A549 (cell line): Measurements from ENCODE around the gene SHANK1. TPM values are rescaled to one million over a fixed set of nuclear protein-coding genes. Genes with fewer than 3 reads are reported as not detected.

Source experiments
- ATAC-seq, 2 experiments: fragments of 200-7000 bp in 1 of 2; fragments of >200 bp in 1 of 2; cut with Nextera tagmentation in 1 of 2; cut with Tn5 transposase in 1 of 2; 3 replicates each; pipeline versions ENCODE4 v1.8.0 to v1.9.1; 2018 to 2020; ENCODE audit warnings: mild to moderate bottlenecking in 1 of 2, moderate library complexity in 1 of 2
- CTCF ChIA-PET: fragments of 300-600 bp; sonication (Branson Sonifier 250); formaldehyde crosslinking; extraction: SDS; loops from one replicate; lab custom pipeline; 2021; ENCODE audit warnings: antibody characterized with exemption, inconsistent platforms; lab: Yijun Ruan, JAX
- POLR2A ChIA-PET: fragments of 350-600 bp; formaldehyde crosslinking; extraction: SDS; loops from one replicate; lab custom pipeline; 2021; ENCODE audit warnings: antibody characterized with exemption, inconsistent platforms; lab: Yijun Ruan, JAX
- DNase-seq, 2 experiments: peaks; one replicate each; pipeline versions ENCODE4 v3.0.0 to v3.0.0-alpha.2; 2011 to 2016; ENCODE audit warnings: low read depth in 1 of 2, low spot score in 1 of 2
- FAIRE-seq: peaks from 2 replicates; lab custom pipeline; 2011; peaks lifted over from hg19 to GRCh38; lab: Jason Lieb, UNC
- H3K27ac ChIP-seq, 2 experiments: fragments of >200 bp; sonication (Bioruptor Twin); formaldehyde crosslinking; 3 replicates each; pipeline ENCODE4 v1.5.1; 2016 to 2017
- H3K4me1 ChIP-seq: fragments of >200 bp; sonication (Bioruptor Twin); formaldehyde crosslinking; 3 replicates; pipeline ENCODE4 v1.6.1; 2016
- H3K4me2 ChIP-seq: fragments of >200 bp; sonication (Bioruptor Twin); formaldehyde crosslinking; 3 replicates; pipeline ENCODE4 v1.6.1; 2016
- H3K4me3 ChIP-seq: fragments of >200 bp; sonication (Bioruptor Twin); formaldehyde crosslinking; 3 replicates; pipeline ENCODE4 v1.5.1; 2016
- H3K9me3 ChIP-seq: fragments of >200 bp; sonication (Bioruptor Twin); formaldehyde crosslinking; 3 replicates; pipeline ENCODE4 v1.6.1; 2016
- ATOH8 ChIP-seq: fragments of 250-450 bp; sonication (Bioruptor Pico); IDR thresholded peaks from 2 replicates; pipeline ENCODE4 v1.5.0; 2020; ENCODE audit warnings: low read depth, mild to moderate bottlenecking, moderate library complexity
- BCL3 ChIP-seq: fragments of >200 bp; sonication (Bioruptor Twin); formaldehyde crosslinking; IDR thresholded peaks from 3 replicates; pipeline ENCODE4 v1.6.1; 2016
- EHMT2 ChIP-seq: fragments of 200-600 bp; sonication (generic); IDR thresholded peaks from 2 replicates; pipeline ENCODE4 v1.6.1; 2016; ENCODE audit warnings: antibody characterized with exemption, low read depth, mild to moderate bottlenecking, moderate library complexity
- ELK1 ChIP-seq: fragments of 150-350 bp; IDR thresholded peaks from 2 replicates; pipeline ENCODE4 v1.6.1; 2014; ENCODE audit warnings: low read depth, mild to moderate bottlenecking, low read length
- ESRRA ChIP-seq: fragments of 150-350 bp; IDR thresholded peaks from 2 replicates; pipeline ENCODE4 v1.6.1; 2014; ENCODE audit warnings: mild to moderate bottlenecking, low read length, borderline replicate concordance
- HDAC2 ChIP-seq: fragments of 200-600 bp; sonication (generic); IDR thresholded peaks from 2 replicates; pipeline ENCODE4 v1.6.1; 2016
- HEYL ChIP-seq: fragments of 250-450 bp; sonication (Bioruptor Pico); IDR thresholded peaks from 2 replicates; pipeline ENCODE4 v1.8.0; 2021; ENCODE audit warnings: mild to moderate bottlenecking, moderate library complexity
- HOXB13 ChIP-seq: fragments of 250-450 bp; sonication (Bioruptor Pico); IDR thresholded peaks from 2 replicates; pipeline ENCODE4 v1.5.0; 2020; ENCODE audit warnings: low read depth, mild to moderate bottlenecking, moderate library complexity
- JUN ChIP-seq, 2 experiments: fragments of >200 bp; sonication (Bioruptor Twin); formaldehyde crosslinking; IDR thresholded peaks; 2 replicates in 1 of 2; 3 replicates in 1 of 2; pipeline ENCODE4 v1.6.1; 2016 to 2017
- KDM1A ChIP-seq: fragments of 200-600 bp; sonication (generic); IDR thresholded peaks from 2 replicates; pipeline ENCODE4 v1.6.1; 2016; ENCODE audit warnings: low read depth, mild to moderate bottlenecking
- KDM5A ChIP-seq: fragments of 200-600 bp; sonication (generic); IDR thresholded peaks from 2 replicates; pipeline ENCODE4 v1.6.1; 2016; ENCODE audit warnings: antibody characterized with exemption, mild to moderate bottlenecking
- MAFK ChIP-seq: fragments of 450-650 bp; IDR thresholded peaks from 2 replicates; pipeline ENCODE4 v1.6.1; 2014; ENCODE audit not compliant: partially characterized antibody
- MAX ChIP-seq: IDR thresholded peaks from 2 replicates; pipeline ENCODE4 v1.6.1; 2012
- MAZ ChIP-seq: fragments of 150-350 bp; IDR thresholded peaks from 2 replicates; pipeline ENCODE4 v1.6.1; 2014; ENCODE audit warnings: antibody characterized with exemption, low read depth, low read length, borderline replicate concordance
- NPAS2 ChIP-seq: fragments of 250-450 bp; sonication (Bioruptor Pico); IDR thresholded peaks from 2 replicates; pipeline ENCODE4 v1.8.0; 2022; ENCODE audit warnings: mild to moderate bottlenecking, moderate library complexity, borderline replicate concordance
- PHF8 ChIP-seq: fragments of 200-600 bp; sonication (generic); IDR thresholded peaks from 2 replicates; pipeline ENCODE4 v1.6.1; 2016; ENCODE audit warnings: low read depth, mild to moderate bottlenecking, antibody characterized with exemption, moderate library complexity, borderline replicate concordance
- POLR2A ChIP-seq: IDR thresholded peaks from 2 replicates; pipeline ENCODE4 v1.6.1; 2012; ENCODE audit warnings: mild to moderate bottlenecking, low read length
- POLR2AphosphoS2 ChIP-seq: conservative IDR thresholded peaks from 2 replicates; pipeline ENCODE4 v1.6.1; 2012; ENCODE audit warnings: low read length, improper control_type of control experiment, inconsistent platforms
- RARB ChIP-seq: fragments of 250-450 bp; sonication (Bioruptor Pico); IDR thresholded peaks from 2 replicates; pipeline ENCODE4 v1.8.0; 2021; ENCODE audit warnings: mild to moderate bottlenecking, moderate library complexity
- RNF2 ChIP-seq: fragments of 200-600 bp; sonication (generic); IDR thresholded peaks from 2 replicates; pipeline ENCODE4 v1.6.1; 2016; ENCODE audit warnings: low read depth, mild to moderate bottlenecking, antibody characterized with exemption, moderate library complexity, borderline replicate concordance
- SMC3 ChIP-seq: fragments of >200 bp; sonication (Bioruptor Twin); formaldehyde crosslinking; IDR thresholded peaks from 3 replicates; pipeline ENCODE4 v1.6.1; 2018; ENCODE audit warnings: inconsistent platforms
- SREBF2 ChIP-seq: fragments of 450-650 bp; IDR thresholded peaks from 2 replicates; pipeline ENCODE4 v1.6.1; 2014; ENCODE audit warnings: mild to moderate bottlenecking, moderate library complexity
- TFCP2L1 ChIP-seq: fragments of 250-450 bp; sonication (Bioruptor Pico); IDR thresholded peaks from 2 replicates; pipeline ENCODE4 v1.5.0; 2021; ENCODE audit warnings: mild to moderate bottlenecking
- USF2 ChIP-seq: fragments of 450-650 bp; IDR thresholded peaks from 2 replicates; pipeline ENCODE4 v1.6.1; 2014; ENCODE audit warnings: antibody characterized with exemption
- ZC3H11A ChIP-seq: fragments of 450-650 bp; IDR thresholded peaks from 2 replicates; pipeline ENCODE4 v1.6.1; 2014; ENCODE audit warnings: antibody characterized with exemption, mild to moderate bottlenecking
- WGBS: methylation state at CpG from one replicate; pipeline ENCODE4 v1.1.6; 2017; ENCODE audit errors: missing lambda C conversion rate; 5-methylcytosine and 5-hydroxymethylcytosine counted together
- polyA plus RNA-seq, 4 experiments: library from polyadenylated mRNA; depleted of rRNA in 3 of 4; stranded (reverse); fragments of >200 nt; fragmentation: RNase III in 1 of 4; extraction: RNeasy Plus Mini Kit Qiagen cat#74134 plus additional on column Dnase treatment in 1 of 4; gene quantifications; 2 replicates in 3 of 4; 3 replicates in 1 of 4; pipeline ENCODE4 v1.2.3, GENCODE V29; 2011 to 2017

Gene SHANK1
- polyA plus RNA-seq, 2 of the 4 experiments (the other 2 are of a cell fraction), result 0.04 to 0.17 TPM

GRCh38 chr19:50661766-50662650 lies 57.6 kb downstream of the SHANK1 start (continued):
- TF ChIP-seq ELK1 (no peak), JUN (IDR thresholded peaks at IDR 0.05) (no peak), KDM5A (no peak)

GRCh38 chr19:50661023-50661422 lies 58.6 kb downstream of the SHANK1 start:
- no peak overlapping the region for H3K27ac ChIP-seq
- no peak overlapping the region for H3K4me2 ChIP-seq
- no peak for ATAC-seq
- no peak for TF ChIP-seq NPAS2
- TF ChIP-seq USF2, result no peak
- no peak for TF ChIP-seq RARB (CRISPR knock-in tag)
- TF ChIP-seq HEYL (CRISPR knock-in tag), result no peak
- no peak for TF ChIP-seq RNF2
- no peak for TF ChIP-seq PHF8
- TF ChIP-seq EHMT2, result no peak
- no peak for TF ChIP-seq ZC3H11A
- TF ChIP-seq HOXB13, result no peak
- no peak for TF ChIP-seq ATOH8 (CRISPR knock-in tag)
- no peak for TF ChIP-seq POLR2A
- TF ChIP-seq TFCP2L1 (CRISPR knock-in tag), result no peak
- no peak for TF ChIP-seq SREBF2
- no peak for TF ChIP-seq SMC3
- DNase-seq, result no peak
- 90% methylated on average over 10 of the region's 10 CpGs for WGBS
- no peak for FAIRE-seq
- H3K4me3 ChIP-seq, result no peak overlapping the region
- no peaks in the 10 kb centered on the region for H3K9me3 ChIP-seq
- H3K4me1 ChIP-seq, result peaks cover 21% of the 10 kb centered on the region
- ChIA-PET CTCF (interaction anchor here (2.2 kb wide), 1 partner anchor 8 kb away, joined by 14 read pairs; no protein-coding TSS in a partner anchor), POLR2A (no interaction called here)

GRCh38 chr19:50660088-50660366 lies 59.6 kb downstream of the SHANK1 start:
- H3K27ac ChIP-seq, result no peak overlapping the region; a peak in 1 of 6 replicates
- ATAC-seq (no peak), DNase-seq (no peak), FAIRE-seq (no peak)
- POLR2A ChIA-PET, result interaction anchor here (0.6 kb wide), 2 partner anchors 100 to 318 kb away, joined by 3 to 7 read pairs; no protein-coding TSS in a partner anchor
- CTCF ChIA-PET, result interaction anchor here (0.8 to 2.2 kb wide), 4 partner anchors 9 to 122 kb away, joined by 3 to 14 read pairs (median 6); no protein-coding TSS in a partner anchor
- WGBS, result 78% methylated on average over 5 of the region's 6 CpGs
- peaks cover 21% of the 10 kb centered on the region for H3K4me1 ChIP-seq
- H3K9me3 ChIP-seq, result peaks cover 1% of the 10 kb centered on the region; the same call in 2 of the 3 replicates
- TF ChIP-seq BCL3, result no peak
- no peak for TF ChIP-seq KDM5A
- TF ChIP-seq NPAS2, result no peak
- TF ChIP-seq HOXB13, result no peak
- TF ChIP-seq MAZ, result no peak
- no peak for TF ChIP-seq MAFK
- no peak for TF ChIP-seq HDAC2
- TF ChIP-seq KDM1A, result no peak
- no peak for TF ChIP-seq MAX
- no peak for TF ChIP-seq POLR2AphosphoS2
- no peak for TF ChIP-seq EHMT2
- TF ChIP-seq ZC3H11A, result no peak
- TF ChIP-seq ESRRA, result no peak
- peak overlapping the region; percentile 92; the same call in 1 of the 3 replicates for H3K4me2 ChIP-seq
- H3K4me3 ChIP-seq, result peak overlapping the region; percentile 62; the same call in 1 of the 3 replicates
